Measurements from ENCODE around the gene YEATS2. TPM values are rescaled to one million over a fixed set of nuclear protein-coding genes. Genes with fewer than 3 reads are reported as not detected.

The YEATS2 gene
- total RNA-seq, 4 donors from 2014 or later = 26.7 to 45.0 (median 27.8) TPM

- Histone ChIP-seq H3K4me3 (peak overlapping the region; percentile 24 to 71 (median 61)), H3K27ac (peak overlapping the region in 1 of 4 donors; percentile 53), H3K4me1 (peaks cover 0 to 20% (median 5%) of the 10 kb centered on the region in 4 donors)
Observed at GRCh38 chr3:183824761-183825455, 127.3 kb downstream of the YEATS2 start.

GRCh38 chr3:183825456-183826161, 128.0 kb downstream of the YEATS2 start, which contains the start of gene MAP6D1:
Gene MAP6D1, minus strand, starts transcription at chr3:183825577. Its CDS starts 30 bp downstream, at chr3:183825547.
- DNase-seq (ENCODE audit: low spot score in 2 of 2) = no peak

More at GRCh38 chr3:183824761-183825455, 127.3 kb downstream of the YEATS2 start:
- no peak for DNase-seq (ENCODE audit: low spot score in 2 of 2)
- H3K9me3 ChIP-seq = no peaks in the 10 kb centered on the region
- H3K36me3 ChIP-seq = peaks cover 0 to 28% (median 0%) of the 10 kb centered on the region in 3 donors
- WGBS, 2 donors = 2 to 3% methylated on average over 7 to 28 of the region's 88 CpGs
- H3K27me3 ChIP-seq = no peaks in the 10 kb centered on the region
- TF ChIP-seq POLR2A (IDR thresholded peaks at IDR 0.05) (no peak), CTCF (IDR thresholded peaks at IDR 0.05) (no peak), EP300 (IDR thresholded peaks at IDR 0.05) (no peak)

GRCh38 chr3:183826448-183827250, 129.1 kb downstream of the YEATS2 start:
- DNase-seq (ENCODE audit: low spot score in 2 of 2) = no peak
- Histone ChIP-seq H3K4me3 (no peak overlapping the region), H3K27ac (no peak overlapping the region), H3K27me3 (no peaks in the 10 kb centered on the region), H3K9me3 (no peaks in the 10 kb centered on the region), H3K4me1 (peaks cover 0 to 20% (median 5%) of the 10 kb centered on the region in 4 donors), H3K36me3 (peaks cover 0 to 46% (median 0%) of the 10 kb centered on the region in 3 donors)
- no peak for TF ChIP-seq EP300 (IDR thresholded peaks at IDR 0.05)
- TF ChIP-seq POLR2A (IDR thresholded peaks at IDR 0.05) = no peak
- no peak for TF ChIP-seq CTCF (IDR thresholded peaks at IDR 0.05)
- WGBS, 2 donors = 90 to 94% methylated on average over 14 of the region's 14 CpGs

More at GRCh38 chr3:183825456-183826161, 128.0 kb downstream of the YEATS2 start, which contains the start of gene MAP6D1:
- WGBS, 2 donors = 8 to 11% methylated on average over 8 to 18 of the region's 69 CpGs
- peak in 3 of 5 experiments; percentile 16 to 42 (median 36) for TF ChIP-seq CTCF (IDR thresholded peaks at IDR 0.05)
- no peak for TF ChIP-seq POLR2A (IDR thresholded peaks at IDR 0.05)
- H3K4me3 ChIP-seq = peak within 1 kb of the TSS; percentile 24 to 71 (median 61)
- no peaks in the 10 kb centered on the region for H3K9me3 ChIP-seq
- peaks cover 0 to 35% (median 0%) of the 10 kb centered on the region in 3 donors for H3K36me3 ChIP-seq
- peak within 1 kb of the TSS in 1 of 4 donors; percentile 53 for H3K27ac ChIP-seq
- no peaks in the 10 kb centered on the region for H3K27me3 ChIP-seq
- peaks cover 0 to 20% (median 5%) of the 10 kb centered on the region in 4 donors for H3K4me1 ChIP-seq

GRCh38 chr3:183827809-183828537, 130.4 kb downstream of the YEATS2 start:
- peaks cover 0 to 57% (median 0%) of the 10 kb centered on the region in 3 donors for H3K36me3 ChIP-seq

More at GRCh38 chr3:183827809-183828537, 130.4 kb downstream of the YEATS2 start:
- Histone ChIP-seq H3K9me3 (no peaks in the 10 kb centered on the region), H3K4me3 (no peak overlapping the region), H3K27ac (no peak overlapping the region), H3K4me1 (peaks cover 0 to 20% (median 5%) of the 10 kb centered on the region in 4 donors), H3K27me3 (no peaks in the 10 kb centered on the region)
- no peak for DNase-seq (ENCODE audit: low spot score in 2 of 2)
- WGBS, 2 donors = 83 to 86% methylated on average over 14 of the region's 14 CpGs
- no peak for TF ChIP-seq CTCF (IDR thresholded peaks at IDR 0.05)
- TF ChIP-seq EP300 (IDR thresholded peaks at IDR 0.05) = no peak
